Fibroblast of lung (primary cell): ENCODE measurements around the gene TCF20. TPM values are rescaled to one million over a fixed set of nuclear protein-coding genes. Genes with fewer than 3 reads are reported as not detected.

ENCODE experiments used
- DNase-seq, 2 donors: peaks; one replicate each; pipeline versions ENCODE4 v3.0.0 to v3.0.0-alpha.2; 2010; ENCODE audit warnings: low read depth in 2 of 2
- H2AFZ ChIP-seq: 2 replicates; pipeline ENCODE4 v1.5.1; 2012; ENCODE audit warnings: low read length, control low read depth, inconsistent platforms
- H3K27ac ChIP-seq: 2 replicates; pipeline ENCODE4 v1.5.1; 2011; ENCODE audit warnings: low read length, control low read depth; ENCODE audit not compliant: insufficient read depth
- H3K27me3 ChIP-seq: 2 replicates; pipeline ENCODE4 v1.5.1; 2011; ENCODE audit warnings: mild to moderate bottlenecking, low read length; ENCODE audit not compliant: control insufficient read depth, insufficient read depth
- H3K36me3 ChIP-seq: 2 replicates; pipeline ENCODE4 v1.5.1; 2011; ENCODE audit warnings: low read length; ENCODE audit not compliant: control insufficient read depth, insufficient read depth
- H3K4me1 ChIP-seq: 2 replicates; pipeline ENCODE4 v1.5.1; 2011; ENCODE audit warnings: low read length; ENCODE audit not compliant: control insufficient read depth, insufficient read depth; ENCODE audit errors: extremely low read depth
- H3K4me2 ChIP-seq: 2 replicates; pipeline ENCODE4 v1.5.1; 2011; ENCODE audit warnings: low read length, control low read depth; ENCODE audit not compliant: insufficient read depth; ENCODE audit errors: extremely low read depth
- H3K4me3 ChIP-seq, 4 experiments: fragments of 200-600 bp in 1 of 4; sonication (generic) in 1 of 4; replicated peaks in 1 of 4; 2 replicates each; pipeline ENCODE4 v1.5.1; 2011 to 2016; ENCODE audit warnings: low read length in 4 of 4, low read depth in 3 of 4, mild to moderate bottlenecking in 3 of 4, control low read depth in 2 of 4, inconsistent platforms in 1 of 4, mixed read lengths in 1 of 4; ENCODE audit not compliant: insufficient read depth in 1 of 4; ENCODE audit errors: control extremely low read depth in 1 of 4
- H3K79me2 ChIP-seq: 2 replicates; pipeline ENCODE4 v1.5.1; 2012; ENCODE audit warnings: mild to moderate bottlenecking, low read length, inconsistent platforms; ENCODE audit not compliant: control insufficient read depth, insufficient read depth
- H3K9ac ChIP-seq: 2 replicates; pipeline ENCODE4 v1.5.1; 2011; ENCODE audit warnings: mild to moderate bottlenecking, low read length, control low read depth; ENCODE audit not compliant: insufficient read depth
- H3K9me3 ChIP-seq: 2 replicates; pipeline ENCODE4 v1.5.1; 2012; ENCODE audit warnings: low read depth, low read length; ENCODE audit not compliant: control insufficient read depth, insufficient read depth
- H4K20me1 ChIP-seq: 2 replicates; pipeline ENCODE4 v1.5.1; 2011; ENCODE audit warnings: low read length; ENCODE audit not compliant: control insufficient read depth, insufficient read depth; ENCODE audit errors: extremely low read depth
- CTCF ChIP-seq, 2 donors: IDR thresholded peaks in 1 of 2; conservative IDR thresholded peaks in 1 of 2; 1 replicate in 1 of 2; 2 replicates in 1 of 2; pipeline ENCODE4 v1.5.1; 2011 to 2012; ENCODE audit warnings: low read length in 2 of 2, control low read depth in 1 of 2, inconsistent platforms in 1 of 2, low read depth in 1 of 2, mild to moderate bottlenecking in 1 of 2
- EZH2 ChIP-seq: IDR thresholded peaks from 2 replicates; pipeline ENCODE4 v1.5.1; 2012; ENCODE audit warnings: low read length, control low read depth, mild to moderate bottlenecking; ENCODE audit errors: missing control alignments
- polyA plus RNA-seq, 2 donors: library from polyadenylated mRNA; depleted of rRNA in 1 of 2; stranded (reverse) in 1 of 2; unstranded in 1 of 2; fragments of >200 nt; gene quantifications; 2 replicates each; pipeline ENCODE4 v1.2.1, GENCODE V29; 2011 to 2012; ENCODE audit warnings: missing spikeins in 1 of 2
- total RNA-seq: library from RNA; depleted of rRNA; stranded (reverse); fragments of >200 nt; gene quantifications from 2 replicates; pipeline ENCODE4 v1.2.1, GENCODE V29; 2014

TCF20 gene
- total and polyA plus RNA-seq, 2 donors (not counting 1 experiment from before 2014, with no cell fraction given) = 11.8 to 25.4 TPM

- no peak overlapping the region for H3K4me3 ChIP-seq
- no peaks in the 10 kb centered on the region for H3K36me3 ChIP-seq
- no peak for DNase-seq
- no peak overlapping the region for H3K9ac ChIP-seq
- H3K27me3 ChIP-seq = peaks cover 5% of the 10 kb centered on the region
- no peaks in the 10 kb centered on the region for H3K9me3 ChIP-seq
- H2AFZ ChIP-seq = no peak overlapping the region
- peaks cover 10% of the 10 kb centered on the region for H3K79me2 ChIP-seq
- TF ChIP-seq EZH2 (no peak), CTCF (conservative IDR thresholded peaks at IDR 0.05 in 1 of 2, IDR thresholded peaks at IDR 0.05 in 1 of 2; ENCODE audit: low read depth in 1 of 2, low read length in 2 of 2) (no peak)
- H3K27ac ChIP-seq = no peak overlapping the region
- H3K4me1 ChIP-seq = peaks cover 2% of the 10 kb centered on the region
- H4K20me1 ChIP-seq = no peaks in the 10 kb centered on the region
- H3K4me2 ChIP-seq = no peak overlapping the region
Measured at GRCh38 chr22:42273855-42274451, 3.5 kb upstream of the TCF20 start.

- Histone ChIP-seq H3K79me2 (peaks cover 23% of the 10 kb centered on the region), H3K36me3 (no peaks in the 10 kb centered on the region), H3K9me3 (no peaks in the 10 kb centered on the region), H3K27me3 (peaks cover 2% of the 10 kb centered on the region), H4K20me1 (no peaks in the 10 kb centered on the region), H3K9ac (no peak overlapping the region), H3K27ac (no peak overlapping the region), H3K4me3 (no peak overlapping the region), H3K4me1 (peaks cover 4% of the 10 kb centered on the region), H3K4me2 (no peak overlapping the region), H2AFZ (no peak overlapping the region)
- TF ChIP-seq CTCF (conservative IDR thresholded peaks at IDR 0.05 in 1 of 2, IDR thresholded peaks at IDR 0.05 in 1 of 2; ENCODE audit: low read depth in 1 of 2, low read length in 2 of 2) (no peak), EZH2 (no peak)
- no peak for DNase-seq
Measured at GRCh38 chr22:42272431-42272999, 2.1 kb upstream of the TCF20 start.

GRCh38 chr22:42271906-42272305 is 1.5 kb upstream of the TCF20 start:
- Histone ChIP-seq H3K27me3 (peaks cover 2% of the 10 kb centered on the region), H2AFZ (no peak overlapping the region), H3K9ac (no peak overlapping the region), H3K4me2 (no peak overlapping the region), H3K27ac (no peak overlapping the region), H3K4me1 (peaks cover 4% of the 10 kb centered on the region), H3K36me3 (no peaks in the 10 kb centered on the region), H3K4me3 (no peak overlapping the region), H3K79me2 (peaks cover 27% of the 10 kb centered on the region), H3K9me3 (no peaks in the 10 kb centered on the region), H4K20me1 (no peaks in the 10 kb centered on the region)
- no peak for DNase-seq
- TF ChIP-seq CTCF (conservative IDR thresholded peaks at IDR 0.05 in 1 of 2, IDR thresholded peaks at IDR 0.05 in 1 of 2; ENCODE audit: low read depth in 1 of 2, low read length in 2 of 2) = no peak
- TF ChIP-seq EZH2 = no peak
